HL-60 (cell line): Measurements from ENCODE around the gene AGBL4.

Experiments
- GABPA ChIP-seq: IDR thresholded peaks from 2 replicates; pipeline ENCODE4 v1.6.1; 2012; ENCODE audit warnings: low read depth
- POLR2AphosphoS5 ChIP-seq: IDR thresholded peaks from 2 replicates; pipeline ENCODE4 v1.6.1; 2012; ENCODE audit warnings: low read depth
- REST ChIP-seq: IDR thresholded peaks from 2 replicates; pipeline ENCODE4 v1.6.1; 2012; ENCODE audit warnings: low read depth; ENCODE audit not compliant: insufficient replicate concordance
- SPI1 ChIP-seq: IDR thresholded peaks from 2 replicates; pipeline ENCODE4 v1.6.1; 2012; ENCODE audit warnings: low read depth, mild to moderate bottlenecking, borderline replicate concordance
- TF ChIP-seq, protein P1 (sequence below): IDR thresholded peaks from one replicate; pipeline ENCODE4 v1.5.1; 2011; ENCODE audit warnings: low read length, control low read depth, inconsistent platforms; ENCODE audit not compliant: insufficient read depth

DNA sequence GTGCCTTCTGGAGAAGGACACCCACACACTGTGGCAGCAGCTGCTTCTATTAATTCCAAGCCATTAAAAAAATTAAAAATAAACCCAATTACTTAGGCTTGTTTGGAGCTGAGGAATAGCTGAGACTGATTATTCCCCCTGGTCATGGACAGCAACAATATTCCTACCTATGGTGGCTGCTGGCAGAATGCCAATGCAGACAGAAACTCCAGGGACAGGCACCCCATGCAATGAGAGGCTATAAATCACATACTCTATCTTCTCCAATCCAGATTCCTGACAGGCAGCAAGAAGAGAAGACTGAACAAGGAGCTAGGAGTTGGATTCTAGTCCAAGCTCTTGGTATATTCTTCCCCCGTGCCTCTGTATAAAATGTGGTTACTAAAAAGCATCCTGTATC, 971.7 kb downstream of the AGBL4 start:
- TF ChIP-seq POLR2AphosphoS5: no peak
- TF ChIP-seq, protein P1, sequence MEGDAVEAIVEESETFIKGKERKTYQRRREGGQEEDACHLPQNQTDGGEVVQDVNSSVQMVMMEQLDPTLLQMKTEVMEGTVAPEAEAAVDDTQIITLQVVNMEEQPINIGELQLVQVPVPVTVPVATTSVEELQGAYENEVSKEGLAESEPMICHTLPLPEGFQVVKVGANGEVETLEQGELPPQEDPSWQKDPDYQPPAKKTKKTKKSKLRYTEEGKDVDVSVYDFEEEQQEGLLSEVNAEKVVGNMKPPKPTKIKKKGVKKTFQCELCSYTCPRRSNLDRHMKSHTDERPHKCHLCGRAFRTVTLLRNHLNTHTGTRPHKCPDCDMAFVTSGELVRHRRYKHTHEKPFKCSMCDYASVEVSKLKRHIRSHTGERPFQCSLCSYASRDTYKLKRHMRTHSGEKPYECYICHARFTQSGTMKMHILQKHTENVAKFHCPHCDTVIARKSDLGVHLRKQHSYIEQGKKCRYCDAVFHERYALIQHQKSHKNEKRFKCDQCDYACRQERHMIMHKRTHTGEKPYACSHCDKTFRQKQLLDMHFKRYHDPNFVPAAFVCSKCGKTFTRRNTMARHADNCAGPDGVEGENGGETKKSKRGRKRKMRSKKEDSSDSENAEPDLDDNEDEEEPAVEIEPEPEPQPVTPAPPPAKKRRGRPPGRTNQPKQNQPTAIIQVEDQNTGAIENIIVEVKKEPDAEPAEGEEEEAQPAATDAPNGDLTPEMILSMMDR: no peak
- TF ChIP-seq REST: no peak
- no peak for TF ChIP-seq GABPA
- no peak for TF ChIP-seq SPI1
